Central memory CD8-positive, alpha-beta T cell (primary cell): Measurements from ENCODE around the gene PURA.
"Not testable (repeated sequence)": the region's sequence is repeated elsewhere in the genome, so short reads cannot be mapped to it uniquely, and the experiment has no call there.

Source experiments
- ATAC-seq: fragments of 150-1000 bp; cut with Tn5 transposase; replicated peaks from 2 replicates; pipeline ENCODE4 v1.10.0; 2022; ENCODE audit warnings: mild to moderate bottlenecking, moderate FRiP score, moderate number of reproducible peaks; ENCODE audit not compliant: poor library complexity, severe bottlenecking; ENCODE audit errors: extremely low read depth
- DNase-seq, 2 donors: peaks; one replicate each; pipeline ENCODE4 v3.0.0; 2021; ENCODE audit warnings: low spot score in 2 of 2
- H3K27ac Mint-ChIP-seq: one replicate; pipeline ENCODE4 v1.8.0; 2022; ENCODE audit warnings: low read depth, mild to moderate bottlenecking, moderate library complexity, mixed read lengths
- H3K27me3 Mint-ChIP-seq: one replicate; pipeline ENCODE4 v1.8.0; 2022; ENCODE audit warnings: mixed read lengths
- H3K36me3 Mint-ChIP-seq: one replicate; pipeline ENCODE4 v1.8.0; 2022; ENCODE audit warnings: mild to moderate bottlenecking, moderate library complexity, mixed read lengths; ENCODE audit not compliant: insufficient read depth
- H3K4me1 Mint-ChIP-seq: one replicate; pipeline ENCODE4 v1.8.0; 2022; ENCODE audit warnings: mixed read lengths
- H3K4me3 Mint-ChIP-seq: one replicate; pipeline ENCODE4 v1.8.0; 2022; ENCODE audit warnings: mild to moderate bottlenecking, moderate library complexity, mixed read lengths
- H3K9me3 Mint-ChIP-seq: one replicate; pipeline ENCODE4 v1.8.0; 2022; ENCODE audit warnings: mixed read lengths

PURA gene

DNA sequence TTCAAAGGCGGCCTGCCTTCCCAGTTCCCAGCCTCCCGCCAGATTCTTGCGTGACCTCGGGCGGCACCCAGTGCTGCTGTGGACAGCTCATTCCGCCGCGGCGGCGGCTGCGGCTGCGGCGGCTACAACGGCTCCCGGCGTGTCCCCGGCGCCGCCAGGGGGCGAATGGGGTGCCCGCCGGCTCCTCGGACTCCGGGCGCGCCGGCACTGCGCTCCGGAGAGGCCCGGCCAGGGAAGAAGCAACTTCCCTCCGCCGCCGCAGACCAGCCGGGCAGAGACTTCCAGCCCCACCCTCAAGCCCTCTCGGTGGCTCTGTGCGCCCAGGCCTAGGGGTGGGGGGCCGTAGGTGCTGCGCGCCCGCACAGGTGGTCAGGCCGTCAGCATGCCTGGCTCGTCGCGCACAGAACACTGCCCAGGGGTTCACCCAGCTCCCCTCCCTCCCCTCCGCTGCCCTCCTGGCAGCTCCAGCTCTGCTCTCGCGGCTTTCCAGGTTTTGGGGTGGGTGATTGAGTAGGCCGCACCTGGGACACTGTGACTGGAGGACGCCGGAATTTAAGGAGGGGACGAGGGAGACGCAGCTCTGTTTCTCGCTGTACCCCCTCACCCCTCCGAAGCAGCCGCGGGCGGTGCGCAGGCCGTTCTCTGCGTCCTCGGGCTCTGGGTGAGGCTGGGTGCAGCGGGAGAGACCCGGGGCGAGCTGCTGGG, 32.1 kb downstream of the PURA start:
- Mint-ChIP-seq H3K36me3 (no peaks in the 10 kb centered on the region), H3K27ac (no peak overlapping the region), H3K9me3 (no peaks in the 10 kb centered on the region), H3K4me3 (peak overlapping the region; percentile 29), H3K27me3 (peaks cover 14% of the 10 kb centered on the region), H3K4me1 (peaks cover 23% of the 10 kb centered on the region)
- ATAC-seq (peak; percentile 63), DNase-seq (peak in 1 of 2 donors; percentile 38)

DNA sequence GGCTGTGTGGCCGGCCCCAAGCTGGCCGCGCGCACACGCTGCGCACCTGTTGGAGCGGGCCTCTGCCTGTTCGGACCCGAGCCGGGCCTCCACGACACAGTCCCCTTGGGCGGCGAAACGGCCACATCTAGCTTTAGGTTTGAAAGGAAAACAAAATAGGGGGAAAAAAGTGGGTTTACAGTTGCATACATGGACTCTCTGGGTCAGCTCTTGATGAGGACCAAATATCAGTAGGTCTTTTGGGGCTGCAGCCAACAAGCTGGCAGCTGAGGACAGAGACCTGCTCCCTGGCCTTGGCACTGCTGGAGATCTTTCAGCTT, 32.6 kb downstream of the PURA start:
- Mint-ChIP-seq H3K9me3 (no peaks in the 10 kb centered on the region), H3K27ac (no peak overlapping the region), H3K36me3 (no peaks in the 10 kb centered on the region), H3K4me3 (peak overlapping the region; percentile 4), H3K4me1 (peaks cover 23% of the 10 kb centered on the region), H3K27me3 (peaks cover 14% of the 10 kb centered on the region)
- no peak for ATAC-seq
- DNase-seq, result no peak

DNA sequence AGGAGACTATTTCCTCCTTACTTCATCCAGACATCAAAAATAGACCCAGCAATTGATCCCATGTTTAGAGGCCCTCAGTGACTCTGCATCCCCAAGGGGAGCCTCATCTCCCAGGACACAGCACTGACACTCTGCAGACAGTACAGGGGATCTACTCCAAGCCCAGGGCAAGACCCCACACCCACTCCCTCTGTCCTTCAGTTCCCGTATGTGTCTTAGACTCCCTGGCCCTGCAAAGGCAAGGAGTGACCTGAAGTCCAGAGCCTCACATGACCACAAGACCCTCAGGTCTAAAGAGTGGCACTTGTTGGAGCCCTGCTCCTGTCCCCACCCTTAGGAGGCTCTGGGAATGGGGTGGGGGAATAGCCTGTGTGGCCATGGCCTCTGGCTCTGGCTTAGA, 33.6 kb downstream of the PURA start:
- no peaks in the 10 kb centered on the region for H3K9me3 Mint-ChIP-seq
- H3K36me3 Mint-ChIP-seq, result no peaks in the 10 kb centered on the region
- peaks cover 28% of the 10 kb centered on the region for H3K4me1 Mint-ChIP-seq
- DNase-seq (no peak), ATAC-seq (no peak)
- no peak overlapping the region for H3K4me3 Mint-ChIP-seq
- no peak overlapping the region for H3K27ac Mint-ChIP-seq
- peaks cover 14% of the 10 kb centered on the region for H3K27me3 Mint-ChIP-seq

DNA sequence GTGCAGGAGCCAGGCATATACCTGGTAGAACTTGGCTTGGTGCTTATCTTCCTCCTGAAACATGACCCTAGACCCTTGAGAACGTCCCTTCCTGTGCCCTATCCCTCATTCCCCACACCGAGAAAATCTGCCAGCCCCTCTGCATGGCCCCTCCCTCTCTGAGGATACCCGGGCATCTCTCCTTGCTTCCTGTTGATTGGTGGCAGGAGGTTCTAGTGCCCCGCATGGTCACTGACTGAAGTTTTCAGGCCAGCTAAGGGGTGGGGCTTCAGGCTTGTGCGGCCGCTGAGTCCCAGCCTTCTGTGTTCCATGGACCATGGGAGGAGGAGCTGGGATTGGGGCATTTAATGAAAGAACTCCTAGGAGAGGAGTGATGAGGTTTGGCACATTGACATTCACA, 34.6 kb downstream of the PURA start:
- peaks cover 27% of the 10 kb centered on the region for H3K4me1 Mint-ChIP-seq
- H3K4me3 Mint-ChIP-seq, result no peak overlapping the region
- H3K27me3 Mint-ChIP-seq, result peaks cover 14% of the 10 kb centered on the region
- DNase-seq, result no peak
- no peak overlapping the region for H3K27ac Mint-ChIP-seq
- no peak for ATAC-seq
- no peaks in the 10 kb centered on the region for H3K9me3 Mint-ChIP-seq
- peaks cover 2% of the 10 kb centered on the region for H3K36me3 Mint-ChIP-seq

DNA sequence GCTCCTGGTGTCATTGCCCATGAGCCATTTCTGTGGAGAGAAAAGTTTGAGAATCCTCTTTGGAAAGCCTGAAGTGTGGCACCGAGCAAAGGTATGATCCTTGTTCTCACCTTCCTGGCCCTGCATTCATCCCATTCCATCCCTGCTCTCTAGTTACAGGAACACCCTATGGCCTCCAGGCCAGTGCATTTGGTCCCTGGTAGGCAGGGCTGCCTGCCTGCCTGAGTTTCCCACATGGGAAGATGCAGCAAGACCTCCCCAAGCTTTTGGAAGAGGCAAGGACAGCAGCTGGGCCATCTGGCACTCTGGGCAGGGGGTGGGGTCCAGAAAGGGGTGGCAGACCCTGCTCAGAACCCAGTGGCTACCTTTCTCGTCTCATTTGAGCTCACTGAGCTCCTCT, 36.3 kb downstream of the PURA start:
- no peak overlapping the region for H3K27ac Mint-ChIP-seq
- no peak overlapping the region for H3K4me3 Mint-ChIP-seq
- DNase-seq, result no peak
- H3K4me1 Mint-ChIP-seq, result peaks cover 10% of the 10 kb centered on the region
- peaks cover 7% of the 10 kb centered on the region for H3K27me3 Mint-ChIP-seq
- H3K9me3 Mint-ChIP-seq, result no peaks in the 10 kb centered on the region
- peaks cover 2% of the 10 kb centered on the region for H3K36me3 Mint-ChIP-seq
- no peak for ATAC-seq

DNA sequence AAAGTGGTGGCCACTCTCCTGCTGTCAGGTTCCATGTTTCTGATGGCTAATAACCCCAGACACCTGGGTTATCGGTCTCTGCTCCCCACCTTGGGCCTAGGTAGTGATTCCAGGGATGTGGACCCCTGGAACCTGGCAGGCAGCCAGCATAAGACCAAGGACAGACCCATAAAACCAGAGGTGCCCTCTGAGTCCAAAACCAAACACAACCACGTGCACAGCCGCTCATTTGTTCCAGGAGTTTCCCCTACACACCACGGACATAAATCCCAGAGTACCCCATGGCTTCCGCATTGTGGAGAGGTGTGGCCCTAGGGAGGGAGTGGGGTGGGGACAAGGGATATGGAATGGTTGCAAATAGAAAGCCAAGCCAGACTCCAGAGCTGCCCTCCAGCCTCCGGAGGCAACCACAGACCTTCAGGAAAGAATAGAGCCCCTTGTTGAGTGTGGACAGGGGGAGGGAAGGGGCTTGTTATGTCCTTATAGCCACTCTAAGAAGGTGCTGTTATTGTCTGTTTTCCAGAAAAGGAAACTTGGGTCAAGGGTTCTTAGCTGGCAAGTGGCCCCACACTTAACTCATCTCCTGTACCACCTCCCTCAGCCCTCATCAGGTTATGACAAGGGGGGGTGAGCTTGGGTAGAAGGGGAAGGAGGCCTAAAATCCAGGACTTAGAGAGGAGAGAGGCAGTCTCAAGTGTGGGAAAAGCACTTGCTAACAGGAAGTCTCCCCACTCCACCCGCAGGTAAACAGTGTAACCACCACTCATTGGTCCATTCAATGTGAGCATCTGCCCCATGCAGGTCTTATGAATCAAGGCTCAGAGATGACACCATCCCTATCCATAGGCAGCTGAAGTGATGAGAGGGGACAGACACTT, 37.5 kb downstream of the PURA start:
- H3K4me3 Mint-ChIP-seq, result no peak overlapping the region
- no peaks in the 10 kb centered on the region for H3K9me3 Mint-ChIP-seq
- no peak for DNase-seq
- peaks cover 5% of the 10 kb centered on the region for H3K4me1 Mint-ChIP-seq
- no peak for ATAC-seq
- peaks cover 2% of the 10 kb centered on the region for H3K36me3 Mint-ChIP-seq
- H3K27me3 Mint-ChIP-seq, result no peaks in the 10 kb centered on the region
- H3K27ac Mint-ChIP-seq, result peak overlapping the region; percentile 6

DNA sequence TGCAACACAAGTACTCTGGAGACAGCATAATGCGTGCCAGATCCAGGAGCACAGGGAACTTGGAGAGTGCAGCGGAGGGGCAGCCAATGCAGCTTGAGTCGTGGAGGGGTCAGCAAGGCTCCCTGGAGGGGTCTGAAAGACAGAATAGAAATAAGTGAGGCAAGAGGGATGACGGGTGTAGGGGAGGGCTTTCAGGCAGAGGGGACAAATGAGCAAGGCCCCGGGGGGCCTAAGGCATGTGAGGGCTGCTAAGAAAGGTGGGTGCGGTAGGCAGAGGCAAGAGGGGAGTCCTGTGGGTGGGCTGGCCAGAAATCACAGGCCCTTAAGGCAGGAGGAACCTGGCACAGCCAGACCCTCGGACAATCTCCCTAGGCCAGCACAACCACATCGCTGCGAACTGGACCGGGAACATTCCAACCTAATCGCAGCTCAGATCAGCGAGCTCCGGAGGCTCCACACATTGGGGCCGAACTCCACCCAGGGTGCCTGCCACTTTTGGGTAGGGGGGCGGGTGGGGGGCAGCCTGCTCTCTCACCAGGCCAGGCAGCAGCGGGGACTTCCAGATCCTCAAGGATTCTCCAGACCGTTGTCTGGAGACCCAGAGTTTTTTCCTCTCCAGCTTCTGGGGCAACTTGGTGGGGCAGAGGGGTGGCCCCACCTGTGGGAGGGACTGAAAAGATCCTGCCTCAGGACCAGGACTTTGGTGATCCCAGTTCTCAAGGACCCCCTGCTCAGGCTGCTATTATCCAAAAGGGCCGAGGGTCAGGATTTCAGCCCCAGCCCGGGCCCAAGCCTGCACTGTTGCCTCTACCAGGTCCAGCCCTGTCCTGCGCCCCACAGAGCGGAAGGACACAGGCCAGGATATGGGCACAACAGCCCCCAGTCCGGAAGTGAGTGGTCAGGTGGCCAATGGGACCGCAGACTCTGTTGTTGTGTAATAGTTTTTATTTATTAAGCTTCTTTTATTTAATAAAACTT, 38.4 kb downstream of the PURA start:
- H3K27ac Mint-ChIP-seq, result peak overlapping the region; percentile 6
- peaks cover 13% of the 10 kb centered on the region for H3K4me1 Mint-ChIP-seq
- no peaks in the 10 kb centered on the region for H3K27me3 Mint-ChIP-seq
- DNase-seq (no peak), ATAC-seq (no peak)
- H3K36me3 Mint-ChIP-seq, result peaks cover 2% of the 10 kb centered on the region
- no peaks in the 10 kb centered on the region for H3K9me3 Mint-ChIP-seq
- no peak overlapping the region for H3K4me3 Mint-ChIP-seq

DNA sequence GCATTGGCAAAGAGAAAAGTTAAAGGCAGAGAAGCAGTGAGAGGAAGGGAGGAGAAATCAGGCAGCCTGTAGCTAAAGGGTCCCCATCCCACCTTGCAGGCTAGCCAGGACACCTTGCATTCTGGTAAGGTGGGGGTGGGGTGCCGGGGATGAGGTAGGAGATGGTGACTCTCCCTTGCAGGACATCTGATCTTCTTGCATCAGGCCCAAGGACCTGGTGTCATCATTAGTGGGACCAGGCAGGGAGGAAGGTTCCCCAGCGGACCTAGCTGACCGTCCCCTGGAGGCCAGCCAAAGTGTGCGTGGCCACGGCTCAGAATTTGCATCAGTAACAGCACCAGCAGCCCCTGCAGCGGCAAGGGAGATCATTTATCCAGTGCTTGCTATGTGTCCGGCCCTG, 39.3 kb downstream of the PURA start:
- peaks cover 2% of the 10 kb centered on the region for H3K36me3 Mint-ChIP-seq
- DNase-seq (no peak), ATAC-seq (no peak)
- no peak overlapping the region for H3K4me3 Mint-ChIP-seq
- peaks cover 14% of the 10 kb centered on the region for H3K4me1 Mint-ChIP-seq
- H3K9me3 Mint-ChIP-seq, result no peaks in the 10 kb centered on the region
- H3K27me3 Mint-ChIP-seq, result no peaks in the 10 kb centered on the region
- no peak overlapping the region for H3K27ac Mint-ChIP-seq

DNA sequence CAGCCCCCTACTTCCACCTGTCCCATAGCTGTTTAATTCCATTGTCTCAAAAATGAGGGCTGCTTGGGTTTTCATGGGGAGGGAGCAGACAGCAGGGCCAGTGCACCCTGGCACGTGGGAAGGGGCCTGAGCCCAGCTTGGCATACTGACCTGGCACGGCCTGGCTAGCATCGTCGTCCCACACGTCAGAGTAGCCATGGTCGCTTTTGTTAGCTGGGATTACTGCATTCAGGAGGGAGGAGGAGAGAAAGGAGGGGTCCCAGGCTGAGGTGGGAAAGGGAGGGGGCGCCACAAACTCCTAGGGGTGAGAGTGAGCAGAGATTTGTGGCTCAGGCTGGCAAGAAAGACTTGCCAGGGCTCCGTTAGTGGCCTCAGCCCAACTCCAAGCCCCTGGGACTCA, 40.0 kb downstream of the PURA start:
- H3K9me3 Mint-ChIP-seq, result no peaks in the 10 kb centered on the region
- peaks cover 2% of the 10 kb centered on the region for H3K36me3 Mint-ChIP-seq
- H3K4me1 Mint-ChIP-seq, result peaks cover 14% of the 10 kb centered on the region
- DNase-seq (no peak), ATAC-seq (no peak)
- H3K27me3 Mint-ChIP-seq, result no peaks in the 10 kb centered on the region
- no peak overlapping the region for H3K27ac Mint-ChIP-seq
- H3K4me3 Mint-ChIP-seq, result no peak overlapping the region

DNA sequence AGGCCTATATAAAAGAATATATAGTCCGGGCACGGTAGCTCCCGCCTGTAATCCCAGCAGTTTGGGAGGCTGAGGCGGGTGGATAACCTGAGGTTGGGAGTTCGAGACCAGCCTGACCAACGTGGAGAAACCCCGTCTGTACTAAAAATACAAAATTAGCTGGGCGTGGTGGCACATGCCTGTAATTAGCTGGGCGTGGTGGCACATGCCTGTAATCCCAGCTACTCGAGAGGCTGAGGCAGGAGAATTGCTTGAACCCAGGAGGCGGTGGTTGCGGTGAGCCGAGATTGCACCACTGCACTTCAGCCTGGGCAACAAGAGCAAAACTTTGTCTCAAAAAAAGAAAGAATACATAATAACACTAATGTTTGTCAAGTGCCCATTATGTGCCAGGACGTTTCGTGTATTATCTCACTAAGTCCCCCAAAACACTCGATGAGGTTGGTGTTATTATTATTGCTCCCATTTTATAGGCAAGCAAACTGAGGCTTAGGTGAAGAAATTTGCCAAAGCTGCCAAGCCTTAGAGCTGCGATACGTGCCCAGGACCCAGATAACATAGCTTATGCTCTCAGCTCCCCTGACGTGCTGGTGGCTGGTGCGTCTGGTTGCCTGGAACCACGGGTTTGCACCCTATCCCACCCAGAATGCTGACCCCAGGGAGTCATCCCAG, 40.9 kb downstream of the PURA start:
- not testable (repeated sequence) for H3K27me3 Mint-ChIP-seq, H3K27ac Mint-ChIP-seq, H3K9me3 Mint-ChIP-seq, H3K4me3 Mint-ChIP-seq, H3K36me3 Mint-ChIP-seq, ATAC-seq, DNase-seq
- peaks cover 14% of the 10 kb centered on the region for H3K4me1 Mint-ChIP-seq

DNA sequence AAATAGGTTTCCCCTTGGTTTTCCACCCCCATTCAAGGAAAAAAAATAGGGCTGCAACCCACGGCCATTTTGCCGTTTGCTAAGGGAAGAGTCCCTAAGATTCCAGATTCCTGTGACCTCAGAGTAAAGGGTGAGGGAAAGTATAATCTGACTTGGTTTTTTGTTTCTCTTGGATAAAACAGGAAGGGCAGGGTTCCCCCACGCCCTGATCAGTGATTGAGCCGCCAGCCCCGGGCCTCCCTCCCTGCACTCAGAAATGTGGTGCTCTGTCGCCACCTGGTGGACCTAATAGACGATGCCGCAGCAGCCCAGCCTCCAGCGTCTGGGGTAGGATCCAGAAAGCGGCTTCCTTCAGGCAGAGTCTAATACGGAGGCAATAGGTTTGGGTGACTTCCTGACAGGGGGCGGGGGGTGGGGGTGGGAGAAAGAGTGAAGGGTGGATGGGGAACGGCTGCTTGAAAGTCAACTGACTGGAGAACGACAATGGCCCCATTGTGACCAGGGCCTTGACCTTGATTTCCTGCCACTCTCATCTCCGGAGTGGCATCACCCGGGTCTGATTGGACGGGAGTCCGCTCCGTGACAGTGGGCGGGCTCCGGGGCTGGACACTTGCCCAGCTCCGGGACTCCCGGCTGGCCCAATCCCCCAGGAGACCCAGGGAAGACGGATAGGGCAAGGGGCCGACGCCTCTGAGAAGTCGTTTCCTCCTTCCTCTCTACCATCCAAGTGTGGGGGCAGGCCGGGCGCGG, 43.3 kb downstream of the PURA start:
- no peak overlapping the region for H3K27ac Mint-ChIP-seq

More for the DNA sequence above, 43.3 kb downstream of the PURA start:
- Mint-ChIP-seq H3K9me3 (no peaks in the 10 kb centered on the region), H3K4me3 (no peak overlapping the region), H3K36me3 (peaks cover 2% of the 10 kb centered on the region), H3K27me3 (no peaks in the 10 kb centered on the region), H3K4me1 (peaks cover 9% of the 10 kb centered on the region)
- peak; percentile 76 to 84 for DNase-seq
- ATAC-seq, result peak; percentile 99
